Neural crest cell (in vitro differentiated cells): ENCODE results near the gene TBC1D17. TPM values are rescaled to one million over a fixed set of nuclear protein-coding genes. Genes with fewer than 3 reads are reported as not detected.

Source experiments
- DNase-seq: peaks from one replicate; pipeline ENCODE4 v3.0.0; 2021; ENCODE audit warnings: low read depth, mixed read lengths, low spot score
- H3K27ac Mint-ChIP-seq: one replicate; pipeline ENCODE4 v1.8.0; 2021; ENCODE audit warnings: mild to moderate bottlenecking, mixed read lengths; ENCODE audit not compliant: unreplicated experiment
- H3K27me3 Mint-ChIP-seq: 2 replicates; pipeline ENCODE4 v1.8.0; 2021; ENCODE audit warnings: low read depth, mild to moderate bottlenecking, mixed read lengths
- H3K36me3 Mint-ChIP-seq: 2 replicates; pipeline ENCODE4 v1.8.0; 2021; ENCODE audit warnings: low read depth, mild to moderate bottlenecking, mixed read lengths
- H3K4me1 Mint-ChIP-seq: 2 replicates; pipeline ENCODE4 v1.8.0; 2021; ENCODE audit warnings: mixed read lengths
- H3K4me3 Mint-ChIP-seq: one replicate; pipeline ENCODE4 v1.8.0; 2021; ENCODE audit warnings: mild to moderate bottlenecking, mixed read lengths
- H3K9me3 Mint-ChIP-seq: 2 replicates; pipeline ENCODE4 v1.8.0; 2021; ENCODE audit warnings: mixed read lengths
- CTCF ChIP-seq: fragments of 200-600 bp; sonication (generic); conservative IDR thresholded peaks from 2 replicates; pipeline ENCODE4 v1.5.0; 2021; ENCODE audit warnings: antibody characterized with exemption, mild to moderate bottlenecking
- total RNA-seq: library from RNA; stranded (reverse); gene quantifications from 2 replicates; pipeline ENCODE4 v1.2.1, GENCODE V29; 2021

TBC1D17 gene
- total RNA-seq, 1 donor from 2014 or later: 30.5 TPM

DNA sequence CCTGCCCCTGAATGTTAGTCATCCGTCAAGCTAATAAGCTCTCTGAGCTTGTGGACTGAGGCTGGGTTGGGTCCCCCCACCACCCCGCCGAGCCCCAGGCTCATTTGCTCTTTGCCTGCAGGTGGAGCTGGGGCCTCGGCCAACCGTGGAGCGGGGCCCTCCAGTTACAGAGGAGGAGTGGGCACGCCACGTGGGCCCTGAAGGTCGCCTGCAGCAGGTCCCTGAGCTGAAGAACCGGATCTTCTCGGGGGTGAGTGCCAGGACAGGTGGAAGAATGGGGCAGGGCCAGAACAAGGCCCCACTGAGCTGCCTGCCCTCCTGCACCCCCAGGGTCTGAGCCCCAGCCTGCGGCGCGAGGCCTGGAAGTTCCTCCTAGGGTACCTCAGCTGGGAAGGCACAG lies 5.1 kb downstream of the TBC1D17 start:
- Mint-ChIP-seq H3K27ac (no peak overlapping the region), H3K36me3 (peaks cover 22% of the 10 kb centered on the region), H3K4me1 (peaks cover 14% of the 10 kb centered on the region), H3K9me3 (no peaks in the 10 kb centered on the region), H3K27me3 (no peaks in the 10 kb centered on the region), H3K4me3 (peak overlapping the region; percentile 49)
- DNase-seq: no peak
- TF ChIP-seq CTCF: no peak

DNA sequence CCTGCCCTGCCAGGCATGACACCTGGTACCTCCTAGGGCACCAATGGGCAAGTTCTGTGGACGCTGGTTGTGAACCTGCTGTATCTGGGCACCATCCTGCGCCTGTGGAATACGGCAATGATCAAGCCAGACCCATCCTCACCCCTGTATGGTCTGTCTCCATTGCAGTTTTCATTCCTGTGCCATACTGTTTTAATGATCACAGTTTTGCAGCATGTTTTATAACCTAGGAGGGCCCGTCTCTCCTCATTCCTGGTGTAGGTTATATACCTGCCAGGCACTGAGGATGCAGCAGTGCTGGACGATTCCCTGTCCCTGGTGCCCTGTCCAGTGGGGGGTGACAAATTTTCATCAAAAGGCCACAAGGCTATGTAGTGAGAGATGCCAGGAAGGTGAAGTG lies 5.6 kb downstream of the TBC1D17 start:
- H3K27ac Mint-ChIP-seq: no peak overlapping the region
- peaks cover 11% of the 10 kb centered on the region for H3K4me1 Mint-ChIP-seq
- TF ChIP-seq CTCF: no peak
- no peak for DNase-seq
- H3K4me3 Mint-ChIP-seq: peak overlapping the region; percentile 44
- peaks cover 22% of the 10 kb centered on the region for H3K36me3 Mint-ChIP-seq
- H3K9me3 Mint-ChIP-seq: no peaks in the 10 kb centered on the region
- no peaks in the 10 kb centered on the region for H3K27me3 Mint-ChIP-seq

- H3K36me3 Mint-ChIP-seq: peaks cover 22% of the 10 kb centered on the region
Observed at GRCh38 chr19:49884109-49884508, 6.6 kb downstream of the TBC1D17 start.

DNA sequence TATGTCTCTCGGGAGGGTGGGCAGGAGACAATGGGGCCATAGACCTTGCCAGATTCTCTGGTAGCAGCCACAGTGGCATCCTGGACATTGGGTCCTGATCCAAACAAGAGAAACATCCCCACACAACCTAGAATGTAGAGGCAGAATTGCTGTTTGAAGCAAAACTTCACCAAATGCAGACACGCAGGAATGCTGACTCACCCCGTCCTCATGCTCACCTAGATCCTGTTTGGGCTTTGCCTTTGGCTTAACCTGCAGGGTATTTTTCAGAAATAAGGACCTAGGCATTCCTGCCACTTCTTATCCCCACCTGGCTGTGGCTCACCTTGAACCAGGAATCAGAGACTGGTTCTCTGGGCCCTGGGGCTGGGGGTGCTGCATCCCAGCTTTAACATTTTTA lies 7.3 kb downstream of the TBC1D17 start:
- H3K36me3 Mint-ChIP-seq: peaks cover 22% of the 10 kb centered on the region
- H3K4me1 Mint-ChIP-seq: no peaks in the 10 kb centered on the region
- H3K27me3 Mint-ChIP-seq: no peaks in the 10 kb centered on the region
- DNase-seq: no peak
- TF ChIP-seq CTCF: no peak
- H3K4me3 Mint-ChIP-seq: no peak overlapping the region
- no peaks in the 10 kb centered on the region for H3K9me3 Mint-ChIP-seq
- H3K27ac Mint-ChIP-seq: no peak overlapping the region

More at GRCh38 chr19:49884109-49884508, 6.6 kb downstream of the TBC1D17 start:
- H3K27me3 Mint-ChIP-seq: no peaks in the 10 kb centered on the region
- H3K4me3 Mint-ChIP-seq: no peak overlapping the region
- no peak for TF ChIP-seq CTCF
- H3K27ac Mint-ChIP-seq: no peak overlapping the region
- no peaks in the 10 kb centered on the region for H3K9me3 Mint-ChIP-seq
- no peak for DNase-seq
- H3K4me1 Mint-ChIP-seq: peaks cover 1% of the 10 kb centered on the region

GRCh38 chr19:49887037-49887664 lies 9.6 kb downstream of the TBC1D17 start:
- Mint-ChIP-seq H3K4me3 (no peak overlapping the region), H3K27ac (no peak overlapping the region), H3K9me3 (no peaks in the 10 kb centered on the region), H3K4me1 (peaks cover 4% of the 10 kb centered on the region), H3K27me3 (peaks cover 14% of the 10 kb centered on the region), H3K36me3 (peaks cover 19% of the 10 kb centered on the region)
- no peak for DNase-seq
- TF ChIP-seq CTCF: no peak
